RPMI7951 (cell line): ENCODE results near the gene PNLIP. TPM values are rescaled to one million over a fixed set of nuclear protein-coding genes. Genes with fewer than 3 reads are reported as not detected.

Experiments
- DNase-seq: peaks from one replicate; pipeline ENCODE4 v3.0.0-alpha.2; 2012; ENCODE audit warnings: low read depth
- total RNA-seq: library from RNA; depleted of rRNA; stranded (reverse); fragments of >200 nt; shearing (Covaris generic); gene quantifications from 2 replicates; pipeline ENCODE4 v1.2.3, GENCODE V29; 2014; rRNA removed

Gene PNLIP
- total RNA-seq = not detected in 2 replicates

- DNase-seq = no peak
Measured at GRCh38 chr10:116545756-116546155, at the start of gene PNLIP. Gene PNLIP (plus strand): TSS chr10:116545931. CDS start chr10:116546093, 162 bp downstream.

DNA sequence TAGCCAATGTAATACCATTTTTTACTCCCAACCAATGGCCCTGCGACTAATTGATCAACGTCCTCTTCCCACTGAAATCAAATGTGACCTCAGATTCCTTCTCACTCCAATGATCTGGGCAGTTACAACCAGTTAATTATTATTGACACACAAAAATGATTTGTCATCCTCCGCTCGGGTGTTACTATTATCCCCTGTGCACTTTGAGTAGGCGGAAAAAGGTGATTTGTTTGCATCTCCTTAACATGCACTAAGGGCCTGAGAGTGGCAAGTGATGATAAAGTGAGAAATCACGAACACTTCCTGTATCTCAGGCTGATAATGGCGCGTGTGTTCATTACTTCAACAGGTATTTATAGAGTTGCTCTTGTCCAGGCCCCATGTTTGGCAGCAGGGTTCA, 40.9 kb upstream of the PNLIP start:
- DNase-seq = no peak

DNA sequence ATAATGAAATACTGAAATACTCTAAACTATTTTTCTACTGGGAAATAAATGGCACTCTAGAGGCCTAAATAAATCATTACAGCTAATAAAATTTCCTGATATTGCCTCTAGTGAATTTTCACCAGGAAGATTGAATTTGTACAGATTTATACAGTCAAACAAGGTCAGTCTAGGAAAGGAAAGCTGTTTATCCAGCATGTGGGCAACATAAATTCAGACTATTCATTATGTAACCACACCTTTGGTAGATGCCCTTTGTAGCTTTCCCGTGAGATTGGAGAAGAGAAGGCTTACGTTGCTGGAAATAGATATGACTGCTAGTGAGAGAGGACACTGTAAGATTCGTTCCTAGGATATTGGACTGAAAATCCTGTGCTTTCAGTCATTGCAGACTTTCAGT, 35.2 kb upstream of the PNLIP start:
- no peak for DNase-seq

GRCh38 chr10:116511365-116511764, 34.4 kb upstream of the PNLIP start:
- DNase-seq = no peak

- DNase-seq = peak; percentile 19
Measured at GRCh38 chr10:116521424-116522290, 24.1 kb upstream of the PNLIP start.

DNA sequence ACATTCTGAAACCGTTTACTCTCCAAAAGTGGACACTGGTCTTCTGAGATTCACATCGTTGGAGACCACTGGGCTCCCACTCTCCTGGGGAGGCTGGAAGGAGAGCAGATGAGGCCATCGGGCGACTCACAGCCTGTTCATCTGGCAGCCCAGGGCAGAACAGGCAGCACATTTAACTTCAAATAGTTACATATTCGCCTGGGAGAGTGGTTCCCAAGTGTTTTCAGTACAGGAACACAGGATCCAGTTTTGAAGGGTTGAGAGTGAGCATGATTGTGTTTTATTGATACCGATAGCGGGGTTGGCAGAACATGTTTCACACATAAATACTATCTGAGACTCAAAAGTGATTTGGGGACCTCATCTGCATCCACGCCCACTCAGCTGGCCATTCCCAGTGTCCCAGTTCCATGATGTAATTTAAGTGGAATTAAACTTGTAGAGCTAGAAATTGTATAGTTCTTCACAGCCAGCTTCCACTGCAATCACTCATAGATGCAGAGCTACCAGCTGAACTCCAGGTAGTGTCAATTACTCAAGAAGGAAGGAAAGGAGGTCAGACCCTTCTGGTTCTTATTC, 22.8 kb upstream of the PNLIP start:
- DNase-seq = no peak

DNA sequence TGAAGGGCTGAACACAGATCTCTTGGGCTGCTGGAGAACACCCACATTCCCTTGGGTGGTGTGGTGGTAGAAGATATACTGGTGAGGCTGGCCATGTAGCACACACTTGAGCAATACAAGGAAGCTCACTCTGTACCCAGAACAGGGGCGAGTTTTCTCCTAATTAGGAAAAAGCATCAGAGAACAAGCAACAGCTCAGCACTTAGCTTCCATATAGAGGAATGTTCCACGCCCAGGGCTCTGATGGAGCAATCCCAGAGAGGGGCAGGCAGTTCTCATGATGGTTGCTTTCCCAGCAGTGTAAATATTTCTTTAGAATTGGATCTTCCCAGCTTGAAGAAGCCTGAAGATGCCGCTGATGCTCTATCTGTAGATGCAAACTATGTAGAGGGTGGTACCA, 21.0 kb upstream of the PNLIP start:
- no peak for DNase-seq

- DNase-seq = no peak
Measured at GRCh38 chr10:116526219-116526618, 19.5 kb upstream of the PNLIP start.

GRCh38 chr10:116536810-116537209, 8.9 kb upstream of the PNLIP start:
- DNase-seq = peak; percentile 1

- peak; percentile 33 for DNase-seq
Measured at GRCh38 chr10:116538456-116538855, 7.3 kb upstream of the PNLIP start.

DNA sequence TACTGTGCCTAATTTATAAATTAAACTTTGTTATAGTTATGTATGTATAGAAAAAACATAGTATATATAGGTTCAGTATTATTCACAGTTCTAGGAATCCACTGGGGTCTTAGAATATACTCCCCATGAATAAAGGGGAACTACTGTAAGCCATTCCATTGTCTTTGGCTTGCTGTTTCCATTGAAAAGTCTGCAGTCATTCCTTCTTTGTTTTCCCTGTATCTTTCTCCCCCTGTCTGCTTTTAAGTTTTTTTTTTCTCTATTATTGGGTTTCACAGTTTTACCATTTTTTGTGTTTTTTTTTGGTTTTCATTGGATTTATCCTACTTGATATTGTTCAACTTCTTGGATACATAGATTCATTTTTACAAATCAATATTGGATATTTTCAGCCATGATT, 6.7 kb upstream of the PNLIP start:
- DNase-seq = no peak

DNA sequence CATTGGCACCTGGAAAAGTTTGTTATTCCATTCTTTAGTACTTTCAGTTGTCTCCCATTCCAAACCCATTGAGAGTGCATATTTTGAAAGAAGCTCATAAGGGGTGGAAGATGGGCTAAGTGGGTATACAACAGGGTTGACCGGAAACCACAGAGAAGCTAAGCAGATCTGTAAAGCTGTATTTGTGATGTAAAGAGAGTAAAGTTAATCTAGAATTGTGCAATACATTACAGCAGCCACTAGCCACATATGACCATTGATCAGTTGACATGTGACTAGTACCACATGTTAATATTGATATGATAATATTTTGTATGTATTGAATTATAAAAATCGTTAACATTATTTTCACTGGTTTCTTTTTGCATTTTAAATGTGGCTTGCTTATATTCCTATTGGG, 4.9 kb upstream of the PNLIP start:
- DNase-seq = no peak

GRCh38 chr10:116542007-116542677, 3.6 kb upstream of the PNLIP start:
- DNase-seq = no peak

- DNase-seq = no peak
Measured at GRCh38 chr10:116545122-116545521, 609 bp upstream of the PNLIP start.

DNA sequence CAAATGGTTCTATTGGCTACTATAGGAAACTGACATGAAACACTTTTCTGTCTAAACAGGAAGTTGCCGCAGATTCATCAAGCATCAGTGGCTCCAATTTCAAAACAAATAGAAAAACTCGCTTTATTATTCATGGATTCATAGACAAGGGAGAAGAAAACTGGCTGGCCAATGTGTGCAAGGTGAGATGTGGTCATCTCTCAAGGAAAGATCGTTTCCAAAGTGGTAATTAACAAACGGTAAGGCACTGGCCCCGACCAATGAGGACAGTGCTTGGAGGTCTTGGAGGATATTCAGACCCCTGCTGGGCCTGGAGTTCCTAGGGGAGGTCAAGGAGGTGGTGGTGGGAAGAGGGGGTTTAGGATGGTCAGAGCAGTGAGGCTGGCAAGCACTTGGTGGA, 2.6 kb downstream of the PNLIP start:
- no peak for DNase-seq

DNA sequence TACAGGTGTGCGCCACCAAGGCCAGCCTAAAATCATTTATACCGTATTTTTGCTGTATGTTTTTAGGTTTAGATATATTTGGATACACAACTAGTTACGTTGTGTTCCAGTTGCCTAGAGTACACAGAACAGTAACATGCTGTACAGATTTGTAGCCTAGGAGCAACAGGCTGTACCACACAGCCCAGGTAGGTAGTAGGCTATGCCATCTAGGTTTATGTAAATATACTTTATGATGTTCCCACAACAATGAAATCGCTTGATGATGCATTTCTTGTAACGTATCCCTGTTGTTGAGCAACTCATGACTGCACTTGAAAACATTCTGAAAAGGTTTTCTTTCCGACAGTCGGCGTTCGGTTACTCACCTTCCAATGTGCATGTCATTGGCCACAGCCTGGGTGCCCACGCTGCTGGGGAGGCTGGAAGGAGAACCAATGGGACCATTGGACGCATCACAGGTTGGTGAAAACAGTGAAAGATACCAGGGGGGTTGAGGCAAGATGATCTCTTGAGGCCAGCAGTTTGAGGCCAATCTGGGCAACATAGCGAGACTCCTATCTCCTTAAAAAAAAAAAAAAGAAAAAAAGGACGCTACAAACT, 7.7 kb downstream of the PNLIP start:
- no peak for DNase-seq

GRCh38 chr10:116554628-116555027, 8.9 kb downstream of the PNLIP start:
- no peak for DNase-seq

DNA sequence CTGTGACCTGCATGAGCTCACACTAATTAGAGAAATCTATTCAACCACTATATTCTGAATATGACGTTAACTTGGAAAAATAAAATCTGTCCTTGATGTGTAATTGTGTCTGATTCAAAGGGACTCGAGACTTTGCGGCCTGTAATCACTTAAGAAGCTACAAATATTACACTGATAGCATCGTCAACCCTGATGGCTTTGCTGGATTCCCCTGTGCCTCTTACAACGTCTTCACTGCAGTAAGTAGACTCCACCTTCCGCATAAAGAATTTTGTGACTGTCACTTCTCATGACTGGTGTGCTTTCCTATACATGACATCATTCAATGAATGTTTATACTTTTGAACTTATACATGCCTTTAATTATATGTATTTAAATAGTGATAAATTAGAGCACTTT, 10.1 kb downstream of the PNLIP start:
- DNase-seq = no peak

- no peak for DNase-seq
Measured at GRCh38 chr10:116557305-116557880, 11.7 kb downstream of the PNLIP start.

- no peak for DNase-seq
Measured at GRCh38 chr10:116565534-116565933, 19.8 kb downstream of the PNLIP start.

- DNase-seq = no peak
Measured at GRCh38 chr10:116566932-116567331, 21.2 kb downstream of the PNLIP start.

GRCh38 chr10:116567335-116567734, 21.6 kb downstream of the PNLIP start:
- DNase-seq = no peak
